GM12865 (cell line): ENCODE measurements around the gene FLACC1.

Source experiments
- DNase-seq: peaks from one replicate; pipeline ENCODE4 v3.0.0; 2010; ENCODE audit warnings: low read depth
- H3K4me3 ChIP-seq: 2 replicates; pipeline ENCODE4 v1.5.1; 2011; ENCODE audit warnings: mild to moderate bottlenecking, low read depth, low read length, control low read depth
- TF ChIP-seq, protein P1 (sequence below): IDR thresholded peaks from 2 replicates; pipeline ENCODE4 v1.5.1; 2011; ENCODE audit warnings: low read length, control low read depth, low read depth, inconsistent platforms; ENCODE audit not compliant: insufficient read depth; ENCODE audit errors: missing control alignments

The FLACC1 gene

DNA sequence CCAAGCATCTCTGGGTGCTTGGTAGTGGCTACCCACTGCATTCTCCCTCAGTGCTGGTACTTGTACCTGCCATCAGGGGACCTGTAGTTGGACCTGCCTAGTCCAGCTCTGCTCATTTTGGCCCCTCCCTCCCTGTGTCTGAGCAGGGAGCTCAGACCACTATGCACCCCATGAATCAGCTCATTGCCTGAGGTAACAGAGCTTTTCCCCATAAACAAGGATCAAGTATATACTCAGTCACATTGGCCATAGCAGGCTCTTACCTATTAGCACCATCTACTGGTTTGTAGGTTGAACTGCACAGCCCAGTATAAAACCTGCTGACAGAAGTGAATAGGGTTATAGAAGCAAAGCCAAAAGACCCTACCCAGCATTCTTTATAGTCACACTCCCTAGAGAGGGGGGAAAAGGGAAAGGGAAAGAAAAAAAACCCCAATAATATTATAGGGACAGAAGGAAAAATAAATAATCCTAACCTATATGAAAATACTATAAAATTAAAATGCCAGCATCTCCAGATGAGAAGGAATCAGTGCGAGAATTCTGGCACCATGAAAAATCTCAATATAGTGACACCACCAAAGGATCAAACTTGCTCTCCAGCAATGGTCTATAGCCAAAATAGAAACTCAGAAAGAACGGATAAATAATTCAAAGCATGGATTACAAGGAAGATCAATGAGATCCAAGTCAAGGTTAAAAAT is 6.9 kb upstream of the FLACC1 start:
- H3K4me3 ChIP-seq = no peak overlapping the region
- DNase-seq = peak; percentile 65
- TF ChIP-seq, protein P1, sequence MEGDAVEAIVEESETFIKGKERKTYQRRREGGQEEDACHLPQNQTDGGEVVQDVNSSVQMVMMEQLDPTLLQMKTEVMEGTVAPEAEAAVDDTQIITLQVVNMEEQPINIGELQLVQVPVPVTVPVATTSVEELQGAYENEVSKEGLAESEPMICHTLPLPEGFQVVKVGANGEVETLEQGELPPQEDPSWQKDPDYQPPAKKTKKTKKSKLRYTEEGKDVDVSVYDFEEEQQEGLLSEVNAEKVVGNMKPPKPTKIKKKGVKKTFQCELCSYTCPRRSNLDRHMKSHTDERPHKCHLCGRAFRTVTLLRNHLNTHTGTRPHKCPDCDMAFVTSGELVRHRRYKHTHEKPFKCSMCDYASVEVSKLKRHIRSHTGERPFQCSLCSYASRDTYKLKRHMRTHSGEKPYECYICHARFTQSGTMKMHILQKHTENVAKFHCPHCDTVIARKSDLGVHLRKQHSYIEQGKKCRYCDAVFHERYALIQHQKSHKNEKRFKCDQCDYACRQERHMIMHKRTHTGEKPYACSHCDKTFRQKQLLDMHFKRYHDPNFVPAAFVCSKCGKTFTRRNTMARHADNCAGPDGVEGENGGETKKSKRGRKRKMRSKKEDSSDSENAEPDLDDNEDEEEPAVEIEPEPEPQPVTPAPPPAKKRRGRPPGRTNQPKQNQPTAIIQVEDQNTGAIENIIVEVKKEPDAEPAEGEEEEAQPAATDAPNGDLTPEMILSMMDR = peak; percentile 81

GRCh38 chr2:201362396-201362795 is 5.3 kb upstream of the FLACC1 start:
- TF ChIP-seq, protein P1 = no peak

DNA sequence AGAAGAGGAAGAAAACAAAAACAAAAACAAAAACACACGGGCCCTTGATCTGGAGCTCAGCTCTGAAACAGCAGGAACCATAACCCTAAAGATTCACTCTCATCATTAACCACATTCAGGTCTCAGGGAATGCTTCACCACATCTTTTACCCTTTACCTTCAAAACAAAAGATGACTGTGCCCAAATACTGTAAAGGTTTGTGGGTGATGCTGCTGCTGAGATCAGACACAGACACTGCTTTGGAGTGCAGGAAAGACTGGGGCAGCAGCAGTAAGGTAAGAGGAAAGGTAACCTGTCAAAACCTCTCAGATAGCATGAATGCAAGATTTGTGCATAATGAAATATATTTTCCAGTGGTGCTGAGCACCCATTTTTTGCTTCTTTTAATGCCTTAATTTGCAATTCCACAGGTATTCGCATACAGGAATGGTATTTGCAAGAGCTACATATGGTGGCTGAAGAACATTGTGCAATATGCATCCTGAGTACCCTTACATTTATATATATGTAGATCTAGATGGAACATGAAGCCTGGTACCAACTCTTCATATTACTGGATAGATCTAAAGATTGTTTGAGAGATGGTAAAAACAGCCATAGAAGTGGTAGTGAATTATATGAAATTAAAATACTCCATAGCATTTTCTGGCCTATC is 4.1 kb upstream of the FLACC1 start:
- no peak for DNase-seq
- TF ChIP-seq, protein P1 = no peak
- no peak overlapping the region for H3K4me3 ChIP-seq

More at GRCh38 chr2:201362396-201362795, 5.3 kb upstream of the FLACC1 start:
- H3K4me3 ChIP-seq = no peak overlapping the region
- DNase-seq = no peak

DNA sequence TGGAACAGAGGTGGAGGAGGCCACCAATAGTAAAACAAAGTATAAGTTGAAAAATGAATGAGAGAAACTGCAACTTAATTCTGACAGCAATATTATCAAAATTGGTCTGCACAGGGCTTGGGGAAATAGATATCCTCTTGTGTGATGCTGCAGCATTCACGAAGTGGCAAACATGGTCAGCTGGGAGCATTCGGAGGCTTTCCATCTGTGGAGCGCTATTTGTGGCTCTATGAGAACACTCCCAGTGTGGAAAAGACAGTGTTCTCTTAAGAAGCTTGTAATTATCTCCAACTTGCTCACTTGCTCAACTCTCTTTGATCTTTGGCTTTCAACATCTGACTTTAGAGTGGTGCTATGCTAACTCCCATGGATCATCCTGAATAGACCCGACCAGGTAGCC is 3.1 kb upstream of the FLACC1 start:
- DNase-seq = no peak
- TF ChIP-seq, protein P1 = no peak

DNA sequence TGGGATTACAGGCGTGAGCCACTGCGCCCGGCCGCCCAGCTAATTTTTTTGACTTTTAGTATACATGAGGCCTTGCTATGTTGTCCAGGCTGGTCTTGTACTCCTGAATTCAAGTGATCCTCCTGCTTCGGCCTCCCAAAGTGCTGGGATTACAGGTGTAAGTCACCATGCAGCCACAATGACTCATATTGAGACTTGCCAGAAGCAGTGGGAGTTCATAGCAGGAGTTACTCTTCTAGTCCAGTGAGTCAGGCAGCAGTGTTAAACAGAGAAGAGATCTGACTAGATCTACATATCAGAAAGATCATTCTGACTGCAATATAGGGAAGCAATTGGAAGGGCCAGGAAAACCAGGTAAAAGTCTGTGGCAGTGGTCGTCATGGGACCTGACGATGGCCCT is 1.5 kb upstream of the FLACC1 start:
- DNase-seq = peak; percentile 14
- H3K4me3 ChIP-seq = no peak overlapping the region
- TF ChIP-seq, protein P1 = no peak

More for the DNA sequence above, 3.1 kb upstream of the FLACC1 start:
- no peak overlapping the region for H3K4me3 ChIP-seq

DNA sequence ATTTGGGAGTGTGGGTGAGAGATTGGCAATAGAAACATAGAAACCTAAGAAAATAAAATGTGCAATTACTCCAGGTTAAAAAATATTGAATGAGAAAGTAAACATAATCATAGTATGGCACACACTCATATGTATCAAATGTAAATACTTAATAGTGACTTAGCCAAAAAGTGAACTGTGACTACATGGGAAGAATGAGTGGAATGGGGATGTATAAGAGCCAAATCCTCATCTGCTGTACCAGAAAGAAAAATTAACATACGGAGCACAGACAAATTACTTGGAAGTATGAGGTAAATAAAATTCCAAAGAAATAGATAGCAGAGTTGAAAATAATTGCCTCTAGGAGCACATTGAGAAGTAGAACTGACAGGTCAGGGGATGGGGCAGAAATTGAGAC is 4.0 kb downstream of the FLACC1 start:
- H3K4me3 ChIP-seq = no peak overlapping the region
- no peak for DNase-seq
- TF ChIP-seq, protein P1 = no peak
